Measurements from ENCODE around the gene PAX5.

Gene PAX5

GRCh38 chr9:36985769-36986467 lies 48.1 kb downstream of the PAX5 start:
- no peak for DNase-seq

DNA sequence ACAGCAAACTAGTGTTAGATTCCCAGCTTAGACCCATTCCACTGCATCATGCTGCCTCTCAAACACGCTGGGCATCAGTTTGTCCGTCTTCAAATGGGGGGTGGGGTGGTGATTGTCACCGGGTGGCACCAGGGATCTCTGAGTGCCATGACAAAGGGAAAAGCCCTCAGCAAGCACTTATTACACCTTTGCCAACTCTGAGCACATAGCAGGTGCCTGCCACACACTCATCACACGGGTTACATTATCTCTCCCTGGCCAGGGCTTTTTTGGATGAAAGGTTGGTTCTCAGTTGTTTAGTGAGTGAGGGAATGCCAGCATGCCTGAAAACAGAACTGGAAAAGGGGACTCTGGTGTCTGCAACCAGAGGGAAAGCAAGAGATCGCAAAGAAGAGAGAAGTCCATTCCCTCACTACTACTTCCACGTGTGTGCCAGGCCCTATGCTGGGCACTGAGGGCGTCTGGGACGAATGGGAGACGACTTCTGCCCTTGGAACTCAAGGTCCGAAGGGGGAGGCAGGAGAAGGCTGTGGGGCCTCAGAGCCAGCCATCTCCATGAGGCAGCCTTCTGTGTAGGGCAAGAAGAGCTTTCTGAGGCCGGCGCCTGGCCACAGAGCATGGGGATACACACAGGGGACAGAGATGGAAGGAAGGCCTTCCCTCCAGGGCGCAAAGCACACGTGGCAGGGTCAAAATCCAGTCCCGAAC lies 48.9 kb downstream of the PAX5 start:
- DNase-seq, result no peak

DNA sequence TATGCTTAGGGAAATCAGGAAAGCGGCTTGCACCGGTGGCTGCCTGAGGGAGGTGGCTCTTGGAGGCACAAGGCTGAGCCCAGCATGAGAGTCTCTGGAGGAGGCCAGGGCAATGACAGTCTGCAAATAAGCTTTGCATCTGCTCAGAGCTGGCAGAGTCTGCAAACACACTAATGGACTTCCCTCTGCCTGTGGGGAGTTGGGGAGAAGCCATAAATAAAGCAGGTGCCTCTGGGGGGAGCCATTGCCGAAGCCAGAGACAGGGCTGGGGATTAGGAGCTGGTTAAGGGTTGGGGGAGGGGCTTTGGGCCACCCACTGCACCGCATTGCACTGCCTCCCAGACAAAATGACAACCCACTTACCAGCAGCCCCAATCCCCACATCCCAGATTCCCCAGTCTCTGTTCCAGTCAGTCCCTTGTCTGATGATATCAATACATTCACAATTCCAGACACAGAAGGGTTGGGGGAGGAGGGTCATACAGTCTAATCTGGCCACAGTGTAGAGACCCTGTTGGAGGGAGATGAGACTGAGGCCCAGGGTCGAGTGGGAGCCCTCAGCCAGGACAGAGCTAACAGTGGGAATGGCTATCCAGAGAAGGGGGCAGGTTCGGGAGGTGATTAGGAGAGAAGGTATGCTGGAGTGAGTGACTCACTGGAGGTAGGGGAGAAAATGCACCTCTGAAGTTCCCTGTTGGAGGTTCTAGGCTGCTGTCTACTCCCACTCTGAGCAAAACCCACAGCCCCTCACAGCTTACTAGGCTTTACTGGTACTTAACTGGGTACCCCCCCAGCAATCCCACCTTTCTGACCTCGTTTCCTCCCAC lies 53.7 kb downstream of the PAX5 start:
- DNase-seq, result no peak

- no peak for DNase-seq
These were observed 57.6 kb downstream of the PAX5 start for GRCh38 chr9:36976371-36977030.

DNA sequence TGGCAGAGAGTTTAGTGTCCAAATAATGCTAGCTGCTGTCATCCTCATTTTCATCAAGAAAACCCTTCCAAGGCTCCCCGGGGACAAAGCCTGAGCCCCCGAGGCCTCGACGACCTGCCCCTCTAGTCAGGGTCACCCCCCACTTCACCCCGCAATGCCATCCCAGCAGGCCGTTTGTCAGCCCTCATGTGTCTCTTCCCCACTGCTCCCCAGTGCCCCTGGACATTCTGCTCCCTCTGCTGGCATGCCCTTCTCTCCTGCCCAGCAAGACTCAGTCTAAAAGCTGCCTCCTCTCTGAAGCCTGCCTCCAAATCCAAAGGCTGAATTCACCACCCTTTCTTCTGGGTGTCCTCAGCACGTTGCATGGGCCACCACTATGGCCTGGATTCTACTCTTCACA lies 59.3 kb downstream of the PAX5 start:
- no peak for DNase-seq

GRCh38 chr9:36971935-36972488 lies 62.1 kb downstream of the PAX5 start:
- DNase-seq, result no peak

GRCh38 chr9:36970007-36970888 lies 63.8 kb downstream of the PAX5 start:
- no peak for DNase-seq

GRCh38 chr9:36969216-36969771 lies 64.8 kb downstream of the PAX5 start:
- no peak for DNase-seq

GRCh38 chr9:36968574-36969215 lies 65.4 kb downstream of the PAX5 start:
- DNase-seq, result no peak

DNA sequence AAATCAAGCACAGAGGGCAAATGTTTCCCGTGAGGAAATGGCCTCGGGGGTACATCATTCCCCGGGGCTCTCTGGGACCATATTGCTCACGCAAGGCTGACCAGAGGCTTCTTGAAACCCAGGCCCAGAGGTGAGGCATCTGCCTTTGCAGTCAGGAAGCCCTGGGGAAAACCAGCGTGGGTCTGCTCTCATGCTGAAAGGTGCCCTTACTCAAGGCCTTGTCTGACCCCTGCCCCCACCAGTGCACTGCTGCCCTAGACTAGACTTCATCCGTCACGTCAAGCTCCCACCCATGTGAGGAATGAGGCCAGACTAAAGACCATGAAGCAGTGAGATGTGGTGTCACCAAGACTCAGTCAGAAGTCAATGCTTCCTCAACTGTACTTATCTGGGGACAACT lies 66.1 kb downstream of the PAX5 start:
- DNase-seq, result no peak

GRCh38 chr9:36966371-36967097 lies 67.5 kb downstream of the PAX5 start:
- DNase-seq, result no peak

GRCh38 chr9:36964791-36965190 lies 69.3 kb downstream of the PAX5 start:
- no peak for DNase-seq

- DNase-seq, result no peak
These were observed 70.7 kb downstream of the PAX5 start for GRCh38 chr9:36963346-36963745.

GRCh38 chr9:36962691-36963090 lies 71.4 kb downstream of the PAX5 start:
- DNase-seq, result no peak

- no peak for DNase-seq
These were observed 72.3 kb downstream of the PAX5 start for GRCh38 chr9:36961561-36962325.

DNA sequence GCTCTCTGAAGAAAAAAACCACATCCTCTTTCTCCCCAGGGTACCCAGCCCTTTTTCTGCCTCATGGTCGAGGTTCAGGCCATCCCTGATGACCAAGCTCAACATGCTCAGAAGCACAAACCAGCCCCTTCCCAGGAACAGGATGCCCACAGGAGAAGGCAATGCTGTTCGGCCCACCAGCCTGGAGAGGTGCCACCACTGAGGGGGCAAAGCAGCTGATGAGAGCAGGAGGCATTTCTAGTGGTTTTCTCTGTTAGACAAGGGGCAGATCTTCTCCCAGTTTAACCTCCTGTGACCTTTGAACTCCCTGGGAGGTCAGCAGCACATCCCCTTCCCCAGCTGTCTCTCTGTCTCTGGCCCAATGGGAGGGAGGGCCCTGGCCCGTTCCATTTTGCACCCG lies 73.0 kb downstream of the PAX5 start:
- no peak for DNase-seq

DNA sequence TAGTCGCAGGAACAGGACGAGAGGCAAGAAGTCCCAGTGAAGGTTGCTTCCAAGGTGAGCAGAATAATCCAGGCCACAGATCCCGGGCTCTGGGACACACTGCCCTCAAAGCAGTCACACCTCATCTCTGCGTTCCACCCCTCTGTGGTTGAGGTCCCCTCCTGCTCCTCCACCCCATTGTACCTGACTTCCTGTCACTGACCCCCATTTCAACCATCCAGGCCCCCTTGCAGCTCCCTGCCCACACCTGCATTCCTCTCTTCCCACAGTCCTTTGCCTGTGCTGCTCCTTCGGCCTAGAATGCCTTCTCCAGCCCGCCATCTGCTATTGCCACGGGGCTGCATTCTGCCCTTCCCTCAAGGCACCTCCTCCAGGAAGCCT lies 73.5 kb downstream of the PAX5 start:
- DNase-seq, result no peak

- DNase-seq, result no peak
These were observed 74.1 kb downstream of the PAX5 start for GRCh38 chr9:36959681-36960574.

- no peak for DNase-seq
These were observed 77.2 kb downstream of the PAX5 start for GRCh38 chr9:36956908-36957307.

Data from amniotic stem cell (primary cell).